VCaP (cell line): Measurements from ENCODE around the gene LYZL2.

ENCODE experiments used
- H3K27ac ChIP-seq: fragments of 450-650 bp; 2 replicates; pipeline ENCODE4 v1.5.1; 2017
- TF ChIP-seq, protein P1 (sequence below): fragments of 450-650 bp; conservative IDR thresholded peaks from 2 replicates; pipeline ENCODE4 v1.5.1; 2017; ENCODE audit warnings: mild to moderate bottlenecking, moderate library complexity

The LYZL2 gene

GRCh38 chr10:30581779-30582380 is 47.7 kb downstream of the LYZL2 start:
- TF ChIP-seq, protein P1, sequence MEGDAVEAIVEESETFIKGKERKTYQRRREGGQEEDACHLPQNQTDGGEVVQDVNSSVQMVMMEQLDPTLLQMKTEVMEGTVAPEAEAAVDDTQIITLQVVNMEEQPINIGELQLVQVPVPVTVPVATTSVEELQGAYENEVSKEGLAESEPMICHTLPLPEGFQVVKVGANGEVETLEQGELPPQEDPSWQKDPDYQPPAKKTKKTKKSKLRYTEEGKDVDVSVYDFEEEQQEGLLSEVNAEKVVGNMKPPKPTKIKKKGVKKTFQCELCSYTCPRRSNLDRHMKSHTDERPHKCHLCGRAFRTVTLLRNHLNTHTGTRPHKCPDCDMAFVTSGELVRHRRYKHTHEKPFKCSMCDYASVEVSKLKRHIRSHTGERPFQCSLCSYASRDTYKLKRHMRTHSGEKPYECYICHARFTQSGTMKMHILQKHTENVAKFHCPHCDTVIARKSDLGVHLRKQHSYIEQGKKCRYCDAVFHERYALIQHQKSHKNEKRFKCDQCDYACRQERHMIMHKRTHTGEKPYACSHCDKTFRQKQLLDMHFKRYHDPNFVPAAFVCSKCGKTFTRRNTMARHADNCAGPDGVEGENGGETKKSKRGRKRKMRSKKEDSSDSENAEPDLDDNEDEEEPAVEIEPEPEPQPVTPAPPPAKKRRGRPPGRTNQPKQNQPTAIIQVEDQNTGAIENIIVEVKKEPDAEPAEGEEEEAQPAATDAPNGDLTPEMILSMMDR = peak; percentile 75

GRCh38 chr10:30580676-30581075 is 48.9 kb downstream of the LYZL2 start:
- H3K27ac ChIP-seq = no peak overlapping the region; the same call in 1 of the 2 replicates

More at GRCh38 chr10:30581779-30582380, 47.7 kb downstream of the LYZL2 start:
- H3K27ac ChIP-seq = peak overlapping the region; percentile 93

GRCh38 chr10:30580241-30580640 is 49.3 kb downstream of the LYZL2 start:
- TF ChIP-seq, protein P1 = no peak
- H3K27ac ChIP-seq = no peak overlapping the region

More at GRCh38 chr10:30580676-30581075, 48.9 kb downstream of the LYZL2 start:
- TF ChIP-seq, protein P1 = no peak

DNA sequence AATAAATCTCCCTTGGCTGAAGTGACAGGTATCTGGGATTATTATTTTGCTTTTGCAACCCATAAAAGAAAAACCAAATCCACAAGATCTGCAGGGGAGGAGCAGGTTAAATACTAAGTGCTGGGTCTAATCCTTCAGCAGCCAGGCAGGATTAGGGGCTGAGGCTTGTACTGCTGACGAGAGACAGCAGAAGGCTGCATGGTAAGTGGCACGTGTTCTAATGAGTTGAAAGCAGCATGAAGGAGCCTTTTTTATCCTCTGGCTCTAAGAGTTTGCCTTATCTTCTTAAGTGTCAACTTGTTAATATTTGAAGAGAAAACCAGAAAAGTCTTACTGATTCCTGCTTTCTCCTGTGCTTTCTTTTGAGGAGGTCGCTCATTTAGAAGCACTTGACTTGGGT is 50.0 kb downstream of the LYZL2 start:
- TF ChIP-seq, protein P1 = no peak
- 0 out of 2 replicates have a peak overlapping the region, but pooled peaks have one; percentile 9 for H3K27ac ChIP-seq

- TF ChIP-seq, protein P1 = no peak
- no peak overlapping the region for H3K27ac ChIP-seq
Measured at GRCh38 chr10:30577048-30577447, 52.5 kb downstream of the LYZL2 start.

DNA sequence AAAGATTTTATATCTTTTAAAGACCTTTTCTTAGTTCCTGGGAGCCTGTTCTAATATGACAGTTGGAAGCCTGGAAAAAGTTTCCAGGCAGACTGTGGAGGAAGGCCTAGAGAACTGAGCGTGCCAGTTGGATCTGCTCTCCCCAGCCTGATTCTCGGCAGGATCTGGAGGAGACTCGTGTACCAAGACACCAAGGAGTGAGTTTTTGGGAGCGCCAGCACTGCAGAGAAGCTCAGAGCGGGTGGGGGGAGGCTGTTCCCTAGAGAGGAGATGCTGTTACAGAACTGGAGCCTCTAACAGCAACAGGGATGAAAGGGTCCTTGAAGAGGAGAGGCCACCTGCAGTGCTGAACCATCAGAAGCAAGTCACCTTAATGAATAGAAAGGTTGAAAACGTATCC is 52.9 kb downstream of the LYZL2 start:
- no peak overlapping the region for H3K27ac ChIP-seq
- TF ChIP-seq, protein P1 = no peak

GRCh38 chr10:30574432-30574796 is 55.1 kb downstream of the LYZL2 start:
- no peak overlapping the region for H3K27ac ChIP-seq
- TF ChIP-seq, protein P1 = no peak
